Stimulated activated CD4-positive, alpha-beta T cell treated with anti-CD3 and anti-CD28 coated beads, Interleukin-12 subunit alpha, Interleukin-12 subunit beta, amount 100 ng/mL, for 48 hours (primary cell): ENCODE measurements around the gene DET1.
"Not testable (repeated sequence)": the region's sequence is repeated elsewhere in the genome, so short reads cannot be mapped to it uniquely, and the experiment has no call there.

Experiments used
- DNase-seq, 3 donors: peaks; one replicate each; pipeline ENCODE4 v3.0.0-alpha.2; 2020; ENCODE audit warnings: low read depth in 2 of 3, low spot score in 1 of 3

Gene DET1

GRCh38 chr15:88498996-88499395 lies 47.5 kb downstream of the DET1 start:
- DNase-seq = no peak

- DNase-seq = no peak
These were observed 49.2 kb downstream of the DET1 start for GRCh38 chr15:88497109-88497765.

GRCh38 chr15:88493844-88494243 lies 52.6 kb downstream of the DET1 start:
- DNase-seq = no peak

GRCh38 chr15:88491158-88491557 lies 55.3 kb downstream of the DET1 start:
- DNase-seq = no peak

DNA sequence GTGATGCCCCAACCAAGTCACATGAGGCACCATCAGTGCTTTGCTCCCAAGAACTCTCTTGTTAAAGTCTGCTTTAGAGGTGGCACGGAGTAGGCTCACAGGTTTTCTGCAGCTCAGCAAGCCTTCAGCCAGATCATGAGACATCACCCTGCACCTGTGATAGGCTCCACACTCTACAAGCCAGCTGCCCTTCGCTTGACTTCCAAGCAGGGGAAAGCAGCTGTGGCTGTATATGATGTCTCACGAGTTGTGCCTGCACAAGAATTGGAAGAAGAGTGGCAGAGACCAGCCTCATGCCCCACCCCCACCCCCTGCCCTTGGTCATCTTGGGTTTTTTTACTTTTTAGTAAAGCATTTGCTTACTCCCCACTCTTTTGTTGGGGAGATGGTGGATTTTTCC lies 56.4 kb downstream of the DET1 start:
- no peak for DNase-seq

GRCh38 chr15:88489321-88489720 lies 57.2 kb downstream of the DET1 start:
- no peak for DNase-seq

- no peak for DNase-seq
These were observed 58.5 kb downstream of the DET1 start for GRCh38 chr15:88487796-88488523.

- no peak for DNase-seq
These were observed 59.2 kb downstream of the DET1 start for GRCh38 chr15:88487178-88487795.

DNA sequence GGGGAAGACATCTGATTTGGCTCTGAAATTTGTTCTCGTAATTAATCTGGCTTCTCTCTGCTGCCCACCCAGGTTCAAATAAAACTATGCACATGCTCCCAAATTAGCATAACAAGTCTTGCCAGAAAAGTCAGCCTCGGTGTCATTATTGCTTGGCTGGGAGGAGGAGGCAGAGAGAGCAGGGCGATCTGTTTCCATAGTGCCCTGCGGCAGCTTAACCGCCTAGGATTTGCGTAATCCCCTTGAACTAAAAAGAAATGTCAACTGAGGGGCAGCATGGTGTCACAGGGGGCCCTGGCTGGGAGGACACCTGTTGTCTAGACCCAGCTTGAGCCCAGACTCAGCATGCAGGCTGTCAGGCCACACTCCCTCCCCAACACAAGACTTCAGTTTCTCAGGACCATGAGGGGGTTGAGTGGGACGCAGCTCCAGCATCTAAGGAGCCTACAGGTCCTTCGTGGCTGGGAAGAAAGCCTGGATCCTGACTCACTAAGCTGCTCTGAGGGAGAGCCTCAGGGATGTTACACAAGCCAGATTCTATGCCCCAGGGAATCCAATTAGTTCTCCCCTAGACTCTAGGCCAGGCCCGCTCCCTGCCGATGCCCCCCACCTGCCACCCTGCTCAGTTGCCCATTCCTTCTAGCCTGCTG lies 61.7 kb downstream of the DET1 start:
- no peak for DNase-seq

GRCh38 chr15:88482263-88482662 lies 64.2 kb downstream of the DET1 start:
- no peak for DNase-seq

DNA sequence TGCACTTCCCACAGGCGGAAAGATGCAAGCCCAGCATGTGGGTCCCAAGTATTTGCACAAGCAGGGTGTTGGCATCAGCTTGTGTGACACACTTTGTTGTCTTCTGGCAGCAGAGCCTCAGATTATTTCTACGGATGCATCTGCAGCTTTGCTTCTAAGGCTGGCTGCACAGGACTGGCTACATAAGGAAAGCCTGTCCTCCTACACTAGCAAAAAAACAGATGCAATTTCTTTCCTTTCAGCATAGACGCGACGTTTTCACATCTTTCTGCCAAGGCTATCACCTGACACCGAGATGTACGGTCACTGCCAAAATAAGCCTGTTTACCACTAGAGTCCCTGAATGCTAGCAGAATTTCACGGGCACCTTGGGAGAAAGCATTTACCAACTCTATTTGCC lies 65.5 kb downstream of the DET1 start:
- DNase-seq = no peak

- no peak for DNase-seq
These were observed 67.3 kb downstream of the DET1 start for GRCh38 chr15:88479169-88479568.

DNA sequence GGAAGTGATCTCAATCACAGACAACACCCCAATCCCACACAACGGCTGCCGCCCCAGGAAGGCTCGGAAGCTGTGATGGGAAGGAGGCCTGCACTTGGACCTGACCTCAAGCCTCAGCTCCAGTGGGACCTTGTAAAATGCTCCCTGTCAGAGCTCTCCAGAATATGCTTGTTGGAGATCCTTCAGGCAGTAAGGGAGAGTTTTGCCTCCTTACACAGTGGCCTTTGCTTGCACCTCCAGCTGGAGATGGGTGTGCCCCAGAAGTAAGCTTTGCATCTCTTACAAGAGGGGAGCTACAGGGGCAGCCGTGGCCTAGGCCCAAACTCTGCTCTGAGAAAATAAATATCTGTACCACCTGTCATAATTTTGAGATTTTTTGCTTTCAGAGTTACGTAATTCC lies 68.6 kb downstream of the DET1 start:
- no peak for DNase-seq

GRCh38 chr15:88477126-88477525 lies 69.4 kb downstream of the DET1 start:
- no peak for DNase-seq

DNA sequence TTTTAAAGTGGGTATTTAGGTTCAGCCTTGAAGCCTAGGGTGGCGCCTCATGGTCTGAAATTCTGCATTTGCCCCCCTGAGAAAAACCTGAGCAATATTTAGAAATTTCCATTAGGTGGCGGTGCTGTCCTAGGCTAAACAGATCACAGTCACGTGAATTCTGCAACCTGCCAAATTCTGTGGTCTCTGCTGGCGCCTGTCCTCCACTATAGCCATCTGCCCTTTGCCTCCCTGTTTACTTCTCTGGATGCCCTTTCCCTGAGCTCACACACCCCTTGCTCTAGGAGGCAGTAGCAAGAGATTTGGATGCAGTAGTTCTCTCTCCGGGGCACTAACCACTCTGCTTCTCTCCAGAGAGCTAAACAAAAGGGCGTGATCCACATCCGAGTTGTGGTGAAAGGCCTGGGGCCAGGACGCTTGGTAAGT lies 69.8 kb downstream of the DET1 start:
- no peak for DNase-seq

DNA sequence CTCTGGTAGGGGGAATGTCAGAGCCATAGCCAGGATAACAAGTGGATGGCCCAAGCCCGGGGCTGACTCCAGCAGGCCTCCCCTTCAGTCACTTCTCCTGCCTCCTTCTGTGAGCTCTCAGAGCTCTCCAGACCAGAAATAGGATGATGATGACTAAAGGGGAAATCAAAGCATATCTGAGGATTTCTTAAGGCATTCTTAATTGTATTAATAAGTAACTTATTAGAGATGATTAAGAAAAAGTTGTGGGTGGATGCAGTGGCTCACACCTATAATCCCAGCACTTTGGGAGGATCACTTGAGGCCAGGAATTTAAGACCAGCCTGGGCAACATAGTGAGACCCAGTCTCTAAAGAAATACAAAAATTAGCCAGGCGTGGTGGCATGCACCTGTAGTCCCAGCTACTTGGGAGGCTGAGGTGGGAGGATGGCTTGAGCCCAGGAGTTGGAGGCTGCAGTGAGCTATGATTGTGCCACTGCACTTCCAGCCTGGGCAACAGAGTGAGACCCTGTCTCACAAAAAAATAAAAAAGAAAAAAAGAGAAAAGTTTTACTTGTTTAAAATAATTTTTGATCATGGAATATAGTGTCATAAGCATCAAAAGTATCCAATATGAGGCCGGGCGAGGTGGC lies 72.7 kb downstream of the DET1 start:
- not testable (repeated sequence) for DNase-seq

- no peak for DNase-seq
These were observed 74.3 kb downstream of the DET1 start for GRCh38 chr15:88472225-88472624.

- DNase-seq = no peak
These were observed 75.7 kb downstream of the DET1 start for GRCh38 chr15:88470625-88471372.

- DNase-seq = no peak
These were observed 77.2 kb downstream of the DET1 start for GRCh38 chr15:88469321-88469720.

DNA sequence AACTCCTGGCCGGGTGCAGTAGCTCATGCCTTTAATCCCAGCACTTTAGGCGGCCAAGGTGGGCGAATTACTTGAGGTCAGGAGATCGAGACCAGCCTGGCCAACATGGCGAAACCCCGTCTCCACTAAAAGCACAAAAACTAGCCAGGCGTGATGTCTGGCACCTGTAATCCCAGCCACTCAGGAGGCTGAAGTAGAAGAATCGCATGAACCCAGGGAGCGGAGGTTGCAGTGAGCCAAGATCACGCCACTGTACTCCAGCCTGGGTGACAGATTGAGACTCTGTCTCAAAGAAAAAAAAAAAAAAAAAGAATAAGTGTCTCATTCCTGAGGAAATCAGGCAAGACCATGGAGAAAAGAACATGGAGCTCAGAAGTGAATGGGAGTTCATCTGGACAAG lies 77.8 kb downstream of the DET1 start:
- not testable (repeated sequence) for DNase-seq
